ENCODE data around the gene MCU. TPM values are rescaled to one million over a fixed set of nuclear protein-coding genes. Genes with fewer than 3 reads are reported as not detected.

The MCU gene
- total RNA-seq, 1 experiment from 2014 or later: 26.8 TPM

- Histone ChIP-seq H3K27me3 (ENCODE audit: insufficient read depth, low read length) (no peaks in the 10 kb centered on the region), H3K27ac (ENCODE audit: low read depth, low read length) (no peak overlapping the region), H4K20me1 (ENCODE audit: insufficient read depth) (no peaks in the 10 kb centered on the region; the same call in 1 of the 2 replicates), H3K9ac (ENCODE audit: low read length) (no peak overlapping the region), H3K36me3 (ENCODE audit: control insufficient read depth in 1 of 2, insufficient read depth in 2 of 2, low read length in 2 of 2) (no peaks in the 10 kb centered on the region), H3K9me2 (ENCODE audit: insufficient read depth) (no peaks in the 10 kb centered on the region), H2AFZ (ENCODE audit: low read depth, low read length, poor library complexity, severe bottlenecking) (no peak overlapping the region), H3K79me2 (ENCODE audit: insufficient read depth, low read length) (0 out of 2 replicates have a peak, but pooled peaks cover 3% of the 10 kb centered on the region), H3K4me3 (replicated peaks in 1 of 2; ENCODE audit: low read depth in 1 of 2, low read length in 2 of 2) (no peak overlapping the region), H3K4me1 (ENCODE audit: control insufficient read depth in 1 of 2, insufficient read depth in 2 of 2, low read length in 2 of 2) (peaks cover 9 to 13% of the 10 kb centered on the region in 2 experiments; a peak in 3 of 4 replicates), H3K9me3 (ENCODE audit: control insufficient read depth in 1 of 2, insufficient read depth in 1 of 2, low read depth in 1 of 2, low read length in 2 of 2) (no peaks in the 10 kb centered on the region), H3K4me2 (ENCODE audit: low read length) (no peak overlapping the region)
- POLR2A ChIA-PET: no interaction called here
- ATAC-seq (no peak), DNase-seq (ENCODE audit: low read depth, low spot score) (no peak)
- no peak for TF ChIP-seq CEBPB (IDR thresholded peaks at IDR 0.05; ENCODE audit: low read depth)
- no peak for TF ChIP-seq ATF3 (IDR thresholded peaks at IDR 0.05)
- no peak for TF ChIP-seq ELF1 (IDR thresholded peaks at IDR 0.05; ENCODE audit: borderline replicate concordance, low read depth)
- no peak for TF ChIP-seq FOSL1 (IDR thresholded peaks at IDR 0.05; ENCODE audit: low read depth)
- TF ChIP-seq ZFX (IDR thresholded peaks at IDR 0.05): no peak
- no peak for TF ChIP-seq SP1 (IDR thresholded peaks at IDR 0.05; ENCODE audit: low read depth)
- no peak for TF ChIP-seq EZH2phosphoT487 (IDR thresholded peaks at IDR 0.05; ENCODE audit: borderline replicate concordance)
- TF ChIP-seq YY1 (IDR thresholded peaks at IDR 0.05; ENCODE audit: extremely low read depth, insufficient replicate concordance, low read depth, low read length): no peak
- no peak for TF ChIP-seq JUND (IDR thresholded peaks at IDR 0.05)
- TF ChIP-seq EZH2 (IDR thresholded peaks at IDR 0.05): no peak
- no peak for TF ChIP-seq REST (IDR thresholded peaks at IDR 0.05; ENCODE audit: low read depth)
- TF ChIP-seq POLR2A (IDR thresholded peaks at IDR 0.05; ENCODE audit: borderline replicate concordance, extremely low read depth, insufficient read depth, insufficient read length): no peak
- TF ChIP-seq CBX3 (IDR thresholded peaks at IDR 0.05; ENCODE audit: low read depth): no peak
- no peak for TF ChIP-seq SRF (IDR thresholded peaks at IDR 0.05; ENCODE audit: low read depth)
- RAD21 ChIA-PET (ENCODE audit: low non-redundant PET in 1 of 2, low total read pairs in 2 of 2, uncharacterized antibody in 2 of 2, unreplicated experiment in 2 of 2): no interaction called here
- intact Hi-C loops (cut with micrococcal nuclease): no loop called here
- CTCF ChIA-PET: no interaction called here
- no TSS peak for BruUV-seq (replicated peaks)
These were observed 67.6 kb downstream of the MCU start for GRCh38 chr10:72759584-72759983.

Measured in HCT116 (cell line).